GM19351 (cell line): Measurements from ENCODE around the gene NAGS.
"Not testable (repeated sequence)": the region's sequence is repeated elsewhere in the genome, so short reads cannot be mapped to it uniquely, and the experiment has no call there.

Source experiments
- ATAC-seq: cut with Tn5 transposase; IDR thresholded peaks from one replicate; pipeline ENCODE4 v1.9.1; 2021; ENCODE audit warnings: mild to moderate bottlenecking, moderate library complexity; ENCODE audit not compliant: unreplicated experiment

Gene NAGS

DNA sequence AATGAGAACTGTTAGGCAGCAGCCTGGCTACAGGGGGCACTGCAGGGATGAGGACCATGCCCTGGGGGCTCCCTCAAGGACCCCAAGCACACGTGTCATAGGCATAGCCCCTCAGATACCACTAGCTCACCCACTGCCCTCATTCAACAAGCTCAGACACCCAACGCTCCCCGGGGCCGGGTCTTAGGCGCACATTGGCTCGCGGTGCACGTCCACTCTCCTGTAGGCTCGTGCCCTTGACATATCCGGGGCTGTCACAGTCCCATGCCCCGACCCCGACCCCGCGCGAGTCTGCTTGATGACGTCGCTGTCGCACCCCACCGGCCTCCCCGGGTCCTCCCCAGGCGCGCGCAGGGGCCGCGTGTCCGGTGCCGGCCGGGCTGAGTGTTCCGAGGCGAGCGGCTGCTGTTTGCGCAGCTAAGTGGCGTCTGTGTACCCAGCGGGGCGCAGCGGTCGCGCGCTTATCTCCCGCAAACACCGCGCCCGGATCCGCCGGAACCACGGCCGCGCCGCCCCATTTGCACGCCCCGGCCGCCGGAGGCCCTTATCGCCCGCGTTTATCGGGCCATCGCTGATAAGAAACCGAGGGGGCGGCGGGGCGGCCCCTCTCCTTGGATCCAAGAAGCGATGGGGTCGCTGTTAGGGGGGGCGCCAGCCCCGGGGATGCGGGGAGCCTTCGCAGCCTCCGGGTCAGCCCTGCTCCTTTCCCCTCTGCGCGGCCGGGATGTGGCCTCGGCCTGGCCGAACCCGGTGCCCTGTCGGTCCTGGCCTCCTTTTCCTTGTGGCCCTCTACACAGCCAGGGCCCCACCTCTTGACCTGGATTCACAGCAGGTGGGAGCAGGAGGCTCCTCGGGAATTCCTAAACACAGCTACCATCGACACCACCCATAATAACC lies 20.7 kb upstream of the NAGS start:
- ATAC-seq, result no peak

- no peak for ATAC-seq
Observed at GRCh38 chr17:43984521-43984920, 19.9 kb upstream of the NAGS start.

GRCh38 chr17:43986225-43986981 lies 18.0 kb upstream of the NAGS start:
- no peak for ATAC-seq

DNA sequence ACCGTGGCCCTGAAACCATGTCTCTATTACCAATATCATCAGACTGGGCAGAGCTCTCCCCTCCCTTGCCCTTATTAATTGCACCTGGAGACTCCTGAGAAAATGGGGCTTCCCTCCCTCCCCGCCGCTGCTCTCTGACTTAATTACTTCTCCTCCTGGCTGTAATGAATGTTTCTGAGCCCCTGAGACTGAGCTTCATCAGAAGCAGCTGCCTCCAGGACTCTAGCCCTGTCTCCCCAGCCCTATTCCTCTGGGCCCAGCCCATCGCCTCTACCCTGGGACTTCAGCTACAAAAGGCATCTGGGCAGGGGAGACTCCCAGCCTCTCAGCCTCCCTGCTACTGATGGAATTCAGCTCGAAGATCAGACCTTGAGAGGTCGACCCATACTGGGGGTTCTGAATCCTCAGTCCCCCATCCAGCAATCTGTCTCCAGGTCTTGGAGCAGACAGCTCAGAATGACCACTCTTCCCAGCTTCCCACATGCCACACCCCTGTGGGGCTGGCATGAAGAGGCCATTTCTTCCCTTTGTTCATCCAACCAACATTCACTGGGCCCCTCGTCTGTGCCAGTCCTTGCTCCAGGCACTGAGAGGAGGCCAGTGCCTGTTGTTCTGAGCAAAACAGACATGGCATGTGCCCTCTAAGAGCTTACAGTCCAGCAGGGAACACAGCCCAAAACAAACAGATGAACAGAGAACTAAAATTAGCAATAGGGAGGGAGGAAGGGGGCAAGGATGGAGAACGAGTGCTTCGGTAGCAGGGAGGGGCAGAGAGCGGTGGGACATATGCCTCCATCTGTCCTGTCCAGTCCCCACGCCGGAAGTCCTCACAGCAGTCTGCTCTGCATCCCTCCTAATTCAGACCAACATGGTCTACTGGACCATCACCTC lies 17.0 kb upstream of the NAGS start:
- no peak for ATAC-seq

GRCh38 chr17:43988301-43988700 lies 16.1 kb upstream of the NAGS start:
- ATAC-seq, result no peak

DNA sequence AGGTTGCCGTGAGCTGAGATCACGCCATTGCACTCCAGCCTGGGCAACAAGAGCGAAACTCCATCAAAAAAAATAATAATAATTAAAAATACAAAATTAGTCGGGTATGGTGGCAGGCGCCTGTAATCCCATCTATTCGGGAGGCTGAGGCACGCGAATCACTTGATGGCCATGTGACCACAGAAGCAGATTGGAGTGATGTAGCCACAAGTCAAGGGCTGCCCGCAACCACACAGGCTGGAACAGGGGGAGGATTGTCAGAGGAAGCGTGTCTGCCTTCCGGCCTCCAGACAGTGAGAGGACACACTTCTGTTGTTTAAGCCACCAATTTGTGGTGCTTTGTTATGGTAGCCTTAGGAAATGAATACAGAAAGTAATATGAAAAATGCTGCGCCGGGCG lies 11.8 kb upstream of the NAGS start:
- ATAC-seq, result no peak

DNA sequence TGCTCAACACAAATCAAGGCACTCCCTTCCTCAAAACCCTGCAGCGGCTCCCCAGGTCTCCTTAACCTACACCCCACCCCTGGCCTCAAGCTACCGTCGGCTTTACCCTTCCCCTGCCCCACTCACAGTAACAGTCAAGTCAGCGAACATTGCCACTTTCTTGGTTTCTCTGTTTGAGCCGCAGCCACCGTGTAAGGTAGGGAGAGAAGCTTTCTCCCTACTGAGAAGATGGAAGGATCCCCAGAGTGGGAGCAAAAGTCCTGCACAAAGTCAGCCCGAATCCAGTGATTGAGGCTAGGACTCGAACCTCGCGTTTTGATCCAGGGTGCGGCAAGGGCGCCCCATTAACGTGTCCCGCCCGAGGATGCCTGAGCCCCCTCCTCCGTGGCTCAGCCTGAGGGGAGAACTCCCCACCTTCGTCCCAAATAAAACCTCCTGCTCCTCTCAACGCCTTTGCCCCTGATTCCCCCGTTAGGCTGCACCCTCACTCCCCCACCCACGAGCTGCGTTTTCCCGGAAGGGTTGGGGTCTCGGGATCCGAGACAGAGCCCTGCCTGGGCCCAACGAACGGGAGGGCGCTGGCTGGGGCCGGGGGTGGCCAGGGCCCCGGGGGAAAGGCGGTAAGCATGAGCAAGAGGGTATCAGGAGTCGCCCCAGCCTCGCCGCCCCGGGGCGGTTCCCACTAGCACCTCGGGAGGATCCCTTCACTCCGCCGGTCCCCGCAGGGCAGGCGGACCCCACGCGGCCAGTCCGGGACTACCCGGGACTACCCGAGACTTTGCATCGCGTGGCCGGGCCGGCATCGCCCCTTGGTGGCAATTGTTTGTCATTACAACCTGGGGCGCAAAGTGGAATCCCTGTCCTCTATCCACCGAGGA lies 9.9 kb upstream of the NAGS start:
- no peak for ATAC-seq

- ATAC-seq, result no peak
Observed at GRCh38 chr17:43995150-43995471, 9.3 kb upstream of the NAGS start.

DNA sequence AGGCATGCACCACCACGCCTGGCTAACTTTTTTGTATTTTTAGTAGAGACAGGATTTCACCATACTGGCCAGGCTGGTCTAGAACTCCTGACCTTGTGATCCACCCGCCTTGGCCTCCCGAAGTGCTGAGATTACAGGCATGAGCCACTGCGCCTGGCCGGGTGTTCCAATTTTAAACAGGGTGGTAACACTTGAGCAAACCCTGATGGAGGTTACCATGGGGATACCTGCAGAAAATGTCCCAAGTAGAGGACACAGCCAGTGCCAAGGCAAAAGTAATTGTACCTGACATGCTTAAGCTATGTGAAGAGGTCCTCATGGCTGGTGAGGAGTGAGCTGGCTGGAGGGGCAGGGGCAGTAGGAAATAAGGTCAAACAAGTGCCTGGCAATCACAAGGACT lies 7.2 kb upstream of the NAGS start:
- ATAC-seq, result not testable (repeated sequence)

- no peak for ATAC-seq
Observed at GRCh38 chr17:43998552-43998951, 5.9 kb upstream of the NAGS start.

DNA sequence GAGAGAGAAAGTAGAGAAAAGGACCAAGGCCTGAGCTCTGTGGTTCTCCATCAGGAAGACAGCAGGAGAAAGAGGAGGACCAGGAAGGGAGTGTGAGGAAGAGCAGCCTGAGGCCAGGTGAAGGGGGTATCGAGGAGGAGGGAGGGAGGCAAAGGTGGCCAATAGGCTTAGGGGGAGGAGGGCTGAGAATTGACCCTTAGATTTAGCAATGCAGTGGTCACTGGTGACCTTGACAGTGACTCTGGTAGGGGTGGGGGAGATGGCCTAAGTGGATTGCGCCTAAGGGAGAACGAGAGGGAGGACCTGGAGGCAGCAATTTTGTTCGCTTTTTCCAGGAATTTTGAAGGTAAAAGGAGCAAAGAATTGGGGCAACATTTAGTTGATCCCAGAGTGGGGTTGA lies 5.4 kb upstream of the NAGS start:
- no peak for ATAC-seq

- ATAC-seq, result no peak
Observed at GRCh38 chr17:44000141-44000860, 4.1 kb upstream of the NAGS start.

GRCh38 chr17:44000871-44001460 lies 3.5 kb upstream of the NAGS start:
- ATAC-seq, result no peak

DNA sequence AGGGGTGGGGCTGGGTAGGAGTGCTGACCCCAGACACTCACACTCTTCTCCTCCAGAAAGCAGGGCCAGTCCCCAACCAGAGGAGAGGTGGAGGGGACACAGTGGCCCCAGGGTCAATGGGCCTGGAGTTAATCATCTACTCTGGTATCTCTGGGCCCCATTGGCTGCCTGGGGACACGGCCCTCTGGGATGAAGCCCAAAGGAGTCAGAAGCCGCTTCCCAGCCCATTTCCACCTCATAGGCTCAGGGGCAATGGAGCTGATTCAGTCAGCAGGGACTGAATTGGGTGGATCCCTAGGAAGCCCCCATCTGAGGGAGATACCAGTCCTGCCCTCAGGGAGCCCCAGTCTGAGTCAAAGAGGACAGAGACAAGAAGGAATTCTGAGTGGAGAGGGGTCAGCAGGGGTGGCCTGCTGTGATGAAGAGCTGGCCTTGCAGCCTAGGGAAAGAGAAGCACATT lies 2.9 kb upstream of the NAGS start:
- no peak for ATAC-seq

GRCh38 chr17:44002141-44002848 lies 2.1 kb upstream of the NAGS start:
- no peak for ATAC-seq

GRCh38 chr17:44004761-44005526 lies 522 bp downstream of the NAGS start:
- ATAC-seq, result no peak

DNA sequence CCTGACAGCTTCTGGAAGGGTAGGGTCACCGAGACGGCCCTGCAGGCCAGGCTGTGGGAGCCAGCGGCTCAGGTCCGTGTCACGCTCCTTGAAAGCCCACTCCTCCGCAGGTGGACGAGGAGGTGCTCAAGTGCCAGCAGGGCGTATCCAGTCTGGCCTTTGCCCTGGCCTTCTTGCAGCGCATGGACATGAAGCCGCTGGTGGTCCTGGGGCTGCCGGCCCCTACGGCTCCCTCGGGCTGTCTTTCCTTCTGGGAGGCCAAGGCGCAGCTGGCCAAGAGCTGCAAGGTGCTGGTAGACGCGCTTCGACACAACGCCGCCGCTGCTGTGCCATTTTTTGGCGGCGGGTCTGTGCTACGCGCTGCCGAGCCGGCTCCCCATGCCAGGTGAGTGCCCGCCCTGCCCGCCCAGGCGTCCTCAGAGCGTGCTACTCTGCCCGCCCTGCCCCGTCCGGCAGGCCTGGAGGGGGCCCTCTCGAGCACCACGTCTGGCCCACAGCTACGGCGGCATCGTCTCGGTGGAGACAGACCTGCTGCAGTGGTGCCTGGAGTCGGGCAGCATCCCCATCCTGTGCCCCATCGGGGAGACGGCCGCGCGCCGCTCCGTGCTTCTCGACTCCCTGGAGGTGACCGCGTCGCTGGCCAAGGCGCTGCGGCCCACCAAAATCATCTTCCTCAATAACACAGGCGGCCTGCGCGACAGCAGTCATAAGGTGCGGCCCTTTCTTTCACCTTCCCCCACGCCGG lies 1.3 kb downstream of the NAGS start:
- no peak for ATAC-seq
